Left ventricle myocardium superior (tissue), 1 donor: ENCODE measurements around the gene TMEM47. TPM values are rescaled to one million over a fixed set of nuclear protein-coding genes. Genes with fewer than 3 reads are reported as not detected.

Experiments
- ATAC-seq: fragments of 200-7000 bp; cut with Tn5 transposase; one replicate; pipeline ENCODE4 v1.9.1; 2020; ENCODE audit warnings: mild to moderate bottlenecking, moderate library complexity
- DNase-seq: peaks from one replicate; pipeline ENCODE4 v3.0.0-alpha.2; 2020
- intact Hi-C: fragments of 100-400 bp; cut with micrococcal nuclease; formaldehyde crosslinking; loops from one replicate; pipeline ENCODE4 v1.11.0; 2022
- long read RNA-seq: library from polyadenylated mRNA; unstranded; transcript quantifications from one replicate; pipeline ENCODE4 v2.0.0, GENCODE V29; 2021
- total RNA-seq: library from RNA; stranded (reverse); fragmentation: NEBNext Ultra II Directional; extraction: Animal tissue kit (Norgen Biotek cat#: 25700); gene quantifications from one replicate; pipeline ENCODE4 v1.2.1, GENCODE V29; 2021
- donor health status: DM: no; HTN: yes; CAD: no; lungs with severe emphysema.

Gene TMEM47
- 32.1 TPM for total RNA-seq
- long read RNA-seq, full-length matches to known transcripts = 82 of 91 reads
- long read RNA-seq, partial matches to known transcripts = 2 of 91 reads
- long read RNA-seq, other reads (novel, unspliced or antisense) = 7 of 91 reads

DNA sequence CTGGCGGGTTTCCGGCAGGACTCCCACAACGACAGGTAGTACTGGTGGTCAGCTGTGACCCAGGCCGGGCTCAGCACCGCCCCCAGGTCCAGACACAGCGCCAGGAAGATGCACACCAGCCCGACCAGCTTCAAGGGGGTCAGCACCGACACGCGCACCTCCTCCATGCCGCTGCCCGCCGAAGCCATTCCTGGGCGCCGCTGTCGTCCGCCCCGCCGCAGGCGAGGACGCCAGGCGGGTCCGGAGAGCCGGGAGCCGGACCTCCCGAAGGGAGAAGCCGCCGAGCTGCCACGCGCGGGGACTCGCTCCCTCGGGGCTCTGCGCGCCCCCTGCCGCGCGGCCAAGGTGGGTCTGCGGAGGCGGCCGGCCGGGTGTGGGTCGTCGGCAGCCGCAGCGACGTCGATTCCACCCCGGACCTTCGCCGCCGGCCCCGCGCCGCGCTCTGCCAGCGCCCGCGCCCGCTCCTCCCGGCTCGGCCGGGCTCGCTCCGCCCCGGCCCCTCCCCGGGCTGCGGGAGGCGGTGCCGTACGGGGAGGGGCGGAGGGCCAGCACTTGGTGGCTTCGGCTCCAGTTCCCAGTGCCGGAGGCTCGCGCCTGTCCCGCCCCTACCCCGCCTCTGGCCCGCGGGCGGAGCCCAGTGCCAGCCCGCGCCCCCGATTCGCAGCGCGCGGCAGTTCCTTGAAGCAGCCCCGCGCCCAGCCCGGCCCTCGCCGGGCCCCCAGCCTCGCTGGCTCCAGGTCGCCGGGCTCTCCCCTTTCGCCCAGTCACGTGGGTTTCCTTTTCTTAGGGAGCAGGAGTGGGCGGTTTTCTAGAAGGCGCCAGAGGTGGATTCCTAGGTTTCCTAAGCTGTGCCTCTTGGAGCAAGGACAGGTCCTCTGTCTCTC is at the start of gene TMEM47:
Gene TMEM47 (minus strand): TSS at position 444 of the 884 bp plus-strand sequence. CDS start 256 bp downstream, at position 188.
- DNase-seq (peak; percentile 84), ATAC-seq (peak; percentile 98)
- intact Hi-C loops = no loop called here

DNA sequence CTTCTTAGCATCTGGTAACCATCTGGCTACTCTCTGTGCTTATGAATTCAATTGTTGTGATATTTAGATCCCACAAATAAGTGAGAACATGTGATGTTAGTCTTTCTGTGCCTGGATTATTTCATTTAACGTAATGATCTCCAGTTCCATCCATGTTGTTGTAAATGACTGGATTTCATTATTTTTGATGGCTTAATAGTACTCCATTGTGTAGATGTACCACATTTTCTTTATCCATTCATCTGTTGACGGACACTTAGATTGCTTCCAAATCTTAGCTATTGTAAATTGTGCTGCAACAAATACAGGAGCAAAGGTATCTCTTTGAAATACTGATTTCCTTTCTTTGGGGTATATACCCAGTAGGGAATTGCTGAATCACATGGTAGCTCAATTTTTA is 30.0 kb upstream of the TMEM47 start:
- no peak for ATAC-seq

DNA sequence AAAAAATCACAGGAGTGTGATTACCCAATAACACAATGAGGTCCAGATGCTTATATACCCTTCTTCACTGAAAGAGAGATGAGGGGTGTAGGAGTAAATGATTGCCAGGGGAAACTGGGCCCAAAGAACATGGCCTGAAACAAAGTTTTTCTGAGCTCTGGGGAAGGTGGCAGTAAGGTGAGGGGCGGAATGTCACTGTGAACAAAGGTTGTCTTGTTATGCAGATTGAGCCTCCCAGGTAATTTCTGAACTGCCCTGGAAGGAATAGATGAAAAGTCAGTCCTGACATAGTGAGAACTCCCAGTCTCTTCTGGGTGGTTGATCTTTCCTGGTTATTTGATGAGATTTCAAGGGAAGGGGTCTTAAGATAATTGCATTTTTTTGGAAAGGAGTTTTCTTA is 2.5 kb upstream of the TMEM47 start:
- DNase-seq (no peak), ATAC-seq (no peak)
- intact Hi-C loops = no loop called here

More for the DNA sequence above, 30.0 kb upstream of the TMEM47 start:
- DNase-seq = no peak
- intact Hi-C loops = no loop called here

DNA sequence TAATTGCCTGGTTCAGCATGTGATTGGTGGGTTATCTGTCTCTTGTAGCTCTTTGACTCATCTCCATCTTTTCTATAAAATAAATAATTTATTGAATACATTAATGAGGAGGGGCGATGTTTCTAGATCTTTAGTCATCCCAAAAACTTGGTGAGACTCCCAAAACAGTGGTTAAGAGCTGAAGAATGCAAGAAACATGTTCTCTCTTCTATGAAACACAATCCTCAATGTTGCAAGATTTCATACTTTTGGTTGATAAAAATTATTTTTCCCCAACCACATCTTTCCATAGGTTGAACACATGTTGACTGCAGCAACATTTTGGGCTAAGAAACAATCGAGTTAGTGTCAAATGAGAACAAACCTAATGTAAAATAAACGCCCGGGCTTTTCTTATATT is 1.2 kb upstream of the TMEM47 start:
- intact Hi-C loops = no loop called here
- DNase-seq = no peak
- ATAC-seq = no peak

DNA sequence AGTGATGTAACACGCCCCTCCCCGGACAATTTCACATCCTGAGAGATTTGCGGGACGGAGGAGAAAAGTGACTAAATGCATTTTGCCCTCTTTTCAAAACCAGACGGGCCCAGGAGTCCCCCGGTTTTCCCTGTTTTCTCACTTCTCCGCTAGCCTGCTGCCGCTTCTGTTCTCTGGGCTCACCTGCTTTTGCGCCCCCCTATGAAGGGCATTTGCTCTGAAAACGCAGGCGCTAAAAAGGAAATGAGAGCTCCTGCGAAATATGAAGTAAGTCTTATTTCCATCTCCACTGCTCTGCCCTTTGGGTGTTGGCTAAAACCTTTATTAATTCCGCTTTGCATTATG is 613 bp upstream of the TMEM47 start:
- intact Hi-C loops = no loop called here
- DNase-seq (no peak), ATAC-seq (no peak)

DNA sequence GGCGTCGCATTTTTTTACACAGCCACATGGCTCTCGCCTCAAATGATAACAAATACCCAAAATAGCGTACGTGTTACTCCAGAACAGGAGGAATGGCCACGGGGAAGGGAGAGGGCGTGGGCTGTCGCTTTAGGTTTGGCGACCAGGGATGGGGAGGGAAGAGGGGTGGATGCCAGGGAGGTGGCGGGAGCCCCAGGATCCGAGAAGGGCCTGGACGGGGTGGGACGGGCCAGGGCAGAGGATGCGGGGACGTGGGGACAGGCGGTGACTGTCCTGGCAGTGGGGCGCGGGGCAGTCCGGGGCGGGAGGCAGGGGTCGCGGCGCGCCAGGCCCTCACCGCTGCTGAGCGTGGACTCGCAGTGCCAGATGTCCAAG is 631 bp downstream of the TMEM47 start:
- peak; percentile 31 for DNase-seq
- peak; percentile 13 for ATAC-seq
- intact Hi-C loops = no loop called here

DNA sequence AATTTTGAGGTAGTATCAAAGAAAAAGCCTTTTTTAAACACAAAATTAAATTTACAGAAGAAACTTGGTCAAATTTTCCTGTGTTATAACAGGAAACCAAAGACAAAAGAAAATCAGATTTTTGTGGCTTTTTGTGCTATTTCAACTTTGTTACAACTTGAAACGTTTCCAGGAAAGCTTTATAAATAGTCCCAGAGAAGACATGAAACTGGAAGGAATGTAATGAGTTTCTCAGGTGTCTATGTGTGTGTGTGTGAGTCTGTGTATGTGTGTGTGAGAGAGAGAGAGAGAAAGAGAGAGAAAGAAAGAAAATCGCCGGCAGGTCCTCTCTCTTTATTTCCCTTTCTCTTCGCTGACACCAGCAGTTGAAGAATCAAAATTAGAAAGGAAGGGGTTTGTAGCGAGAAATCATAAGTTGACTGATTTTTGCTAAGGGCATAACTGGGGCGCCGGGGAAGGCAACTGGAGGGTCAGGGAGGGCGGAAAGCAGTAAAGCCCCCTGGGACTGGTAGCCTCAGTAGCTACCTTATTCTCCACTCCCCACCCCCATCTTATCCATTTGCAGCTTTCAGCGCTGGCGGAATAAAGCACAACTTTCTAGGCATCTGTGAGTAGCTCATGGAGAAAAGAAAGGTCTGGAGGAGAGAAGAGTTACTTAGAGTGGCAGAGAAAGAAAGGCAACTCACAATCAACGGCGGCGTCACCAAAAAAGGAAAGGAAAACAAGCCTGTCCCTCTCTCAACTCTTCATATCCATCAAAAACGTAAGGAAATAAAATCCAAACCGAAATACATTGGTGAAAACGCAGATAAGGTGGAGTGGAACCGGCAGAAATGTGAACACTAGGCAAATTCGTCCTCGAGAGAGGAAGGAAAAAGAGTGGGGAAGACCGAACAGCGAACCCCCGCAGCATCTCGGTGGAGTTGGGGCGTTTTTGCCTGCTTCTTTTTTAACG is 1.3 kb downstream of the TMEM47 start:
- intact Hi-C loops = no loop called here
- ATAC-seq = no peak

DNA sequence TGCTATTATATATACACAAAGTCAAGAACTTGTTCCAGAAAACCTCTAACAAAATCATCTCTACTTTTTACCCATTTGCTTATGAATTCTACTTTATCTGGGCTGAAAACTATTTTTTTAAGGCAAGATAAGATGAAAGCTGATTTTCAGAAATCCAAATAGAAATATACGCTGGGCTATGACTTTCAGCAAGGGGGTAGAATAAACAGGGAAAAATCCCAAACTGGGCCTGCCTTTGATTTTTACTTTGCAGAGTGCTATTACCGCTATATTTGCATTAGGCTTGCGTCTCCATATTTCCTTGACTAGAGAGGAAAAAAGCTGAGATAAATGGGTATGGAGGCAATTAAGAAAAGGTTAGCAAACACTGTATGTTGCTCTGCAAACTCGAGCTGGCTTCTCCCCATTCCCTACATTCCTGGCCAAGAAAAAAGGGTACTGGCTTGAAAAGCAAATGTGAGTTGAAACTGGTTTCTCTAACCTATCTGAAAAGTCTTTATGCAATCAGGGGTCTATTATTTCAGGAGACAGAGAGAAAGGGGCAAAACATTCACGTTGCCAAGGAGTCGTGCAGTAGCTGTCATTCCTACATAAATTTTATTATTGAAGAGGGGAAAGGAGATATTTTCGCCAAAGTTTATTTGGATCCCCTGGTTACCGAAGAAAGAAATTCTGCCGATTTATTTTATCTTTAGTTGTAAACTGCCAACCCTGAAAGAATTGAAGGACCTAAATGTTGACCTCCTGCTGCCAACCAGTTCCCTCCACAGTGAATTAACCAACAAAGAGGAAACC is 2.2 kb downstream of the TMEM47 start:
- intact Hi-C loops = no loop called here
- DNase-seq = no peak
- no peak for ATAC-seq

More for the DNA sequence above, 1.3 kb downstream of the TMEM47 start:
- DNase-seq = no peak

DNA sequence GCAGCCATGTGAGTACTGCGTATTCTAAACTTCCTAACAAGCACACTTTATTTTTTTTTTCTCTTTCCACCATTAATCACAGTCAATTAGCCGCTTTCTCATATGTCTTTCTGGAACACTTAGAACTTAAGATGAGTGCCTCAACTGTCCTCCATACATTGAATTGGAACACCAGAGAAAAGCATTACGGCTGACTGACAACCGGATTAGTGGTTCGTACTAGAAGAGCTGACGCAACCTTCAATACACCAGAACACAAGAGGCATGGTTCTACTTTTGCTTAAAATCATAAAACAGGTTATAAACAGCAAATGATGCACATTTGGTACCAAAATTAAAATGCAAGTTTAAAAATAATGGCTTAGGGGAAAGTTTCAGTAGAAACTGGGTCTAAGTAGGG is 3.3 kb downstream of the TMEM47 start:
- DNase-seq = no peak
- intact Hi-C loops = no loop called here
- ATAC-seq = no peak

DNA sequence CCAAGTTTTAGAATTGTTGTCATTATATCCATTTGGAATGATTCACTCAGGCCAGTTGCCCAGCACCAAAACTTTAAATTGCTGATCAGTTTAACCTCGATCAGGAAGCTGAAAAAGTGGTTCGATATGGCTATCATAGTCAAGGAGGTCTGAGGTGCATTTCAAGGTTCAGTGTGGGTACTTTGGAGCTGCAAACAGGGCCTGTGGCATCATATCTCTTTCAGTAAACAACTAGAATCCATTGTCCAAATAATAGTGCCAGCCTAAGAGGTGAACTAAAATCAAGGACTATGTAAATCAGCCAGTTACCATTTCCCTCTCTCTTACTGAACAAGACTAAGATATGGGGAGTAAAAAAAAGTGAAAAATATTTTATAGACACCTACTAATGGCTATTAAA is 14.2 kb downstream of the TMEM47 start:
- intact Hi-C loops = no loop called here
- ATAC-seq = no peak
- no peak for DNase-seq

DNA sequence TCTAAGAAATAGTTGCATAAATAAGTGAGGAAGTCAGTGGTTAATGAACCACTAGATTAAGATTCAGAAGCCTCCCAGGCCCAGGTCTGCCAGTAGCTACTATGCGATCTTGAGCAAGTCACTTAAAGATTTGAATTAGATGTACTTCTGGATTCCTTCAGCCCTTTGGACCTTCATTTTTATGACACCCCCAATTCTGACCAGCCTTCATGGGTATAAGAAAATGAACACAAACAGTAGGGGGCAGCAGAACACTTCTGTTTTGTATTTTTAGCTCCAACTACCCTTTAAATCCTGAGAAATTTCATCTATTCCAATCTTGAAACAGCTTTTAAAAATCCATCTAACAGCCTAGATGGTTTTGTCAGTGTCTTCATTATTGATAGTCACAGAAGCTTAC is 19.0 kb downstream of the TMEM47 start:
- no peak for ATAC-seq
- intact Hi-C loops = no loop called here

DNA sequence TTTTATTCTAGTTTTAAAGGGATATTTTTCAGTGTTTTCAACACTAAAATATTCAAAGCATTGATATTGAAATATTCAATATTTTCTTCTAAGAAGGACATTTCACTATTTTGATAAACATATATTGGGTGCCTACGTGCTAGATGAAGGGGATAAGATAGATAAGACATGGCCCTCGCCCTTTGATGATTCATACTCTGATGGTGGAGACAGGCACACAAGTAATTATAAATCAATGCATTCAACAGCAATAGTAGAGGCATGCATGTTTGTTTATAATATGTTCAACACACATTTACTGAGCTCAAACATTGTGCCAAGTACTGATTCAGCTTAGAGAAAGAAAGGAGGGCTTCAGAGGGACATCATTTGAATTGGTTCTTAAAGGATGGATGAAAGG is 22.7 kb downstream of the TMEM47 start:
- no peak for DNase-seq
- intact Hi-C loops = no loop called here
- no peak for ATAC-seq

More for the DNA sequence above, 19.0 kb downstream of the TMEM47 start:
- DNase-seq = no peak

DNA sequence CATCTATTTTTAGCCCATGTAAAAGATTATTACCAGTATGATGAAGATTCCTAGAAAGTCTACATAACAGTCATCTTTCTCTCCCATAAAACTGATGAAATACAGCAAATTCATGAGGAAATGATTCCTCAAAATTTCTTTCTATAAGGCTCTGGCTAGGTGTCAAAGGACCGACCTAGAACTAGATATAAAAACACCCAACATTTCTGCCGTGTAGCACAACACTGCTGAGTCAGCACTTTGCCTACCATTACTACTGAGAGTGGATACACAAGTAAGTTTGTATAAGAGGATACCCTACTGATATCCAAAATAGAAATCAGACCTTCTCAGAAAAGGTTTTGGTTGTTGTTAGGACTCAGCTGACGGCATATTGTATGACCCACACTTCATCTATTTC is 24.7 kb downstream of the TMEM47 start:
- intact Hi-C loops = no loop called here

DNA sequence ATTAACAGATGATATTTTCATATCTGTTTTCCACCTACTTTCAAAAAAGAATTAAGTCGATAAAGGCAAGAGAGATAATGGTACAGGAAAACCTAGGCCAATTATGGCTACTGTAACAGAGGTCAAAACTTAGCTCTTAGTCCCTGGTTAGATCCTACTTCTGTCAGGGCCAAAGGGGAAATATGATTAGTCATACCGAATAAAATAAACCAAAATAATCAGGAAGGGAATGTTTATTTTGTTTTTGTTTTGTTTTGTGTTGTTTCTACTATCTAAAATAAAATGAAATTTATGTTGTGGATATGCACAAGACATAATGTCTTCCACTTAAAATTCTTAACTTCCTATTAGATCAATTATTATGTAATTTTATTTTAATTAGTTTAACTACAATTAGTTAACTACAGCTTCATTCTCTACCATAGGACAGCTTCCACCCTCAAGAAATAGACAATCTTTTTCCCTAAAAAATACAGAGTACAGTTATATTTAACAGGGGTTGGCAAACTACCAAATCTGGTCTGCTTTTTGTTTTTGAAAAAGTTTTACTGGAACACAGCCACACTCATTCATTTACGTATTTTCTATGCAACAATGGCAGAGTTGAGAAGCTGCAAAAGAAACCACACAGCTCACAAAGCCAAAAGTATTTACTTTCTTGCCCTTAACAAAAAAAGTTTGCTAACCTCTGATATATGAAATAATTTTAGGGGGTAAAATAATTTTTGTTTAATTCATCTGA is 25.4 kb downstream of the TMEM47 start:
- ATAC-seq = peak; percentile 22
- intact Hi-C loops = no loop called here
- no peak for DNase-seq

More for the DNA sequence above, 24.7 kb downstream of the TMEM47 start:
- DNase-seq = no peak
- ATAC-seq = no peak

DNA sequence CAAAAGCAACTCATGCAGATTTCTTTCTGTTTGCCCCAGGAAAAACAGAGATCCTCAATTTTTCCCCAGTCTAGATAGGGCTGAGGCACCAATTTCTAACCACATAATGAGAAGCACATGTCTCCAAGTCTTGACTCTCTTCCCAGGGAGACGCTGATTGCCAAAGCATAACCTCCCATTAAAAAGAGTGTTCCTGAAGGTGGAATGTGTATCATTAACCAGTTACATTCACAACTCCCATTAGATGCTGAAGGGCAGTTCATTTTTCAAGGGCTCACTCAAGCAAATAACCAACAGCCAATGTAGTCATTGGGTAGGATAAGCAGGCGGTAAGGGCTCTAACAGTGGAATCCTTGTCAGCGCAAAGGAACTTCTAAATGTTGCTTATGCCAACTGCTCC is 27.5 kb downstream of the TMEM47 start:
- intact Hi-C loops = no loop called here
- DNase-seq = no peak
- peak; percentile 48 for ATAC-seq

DNA sequence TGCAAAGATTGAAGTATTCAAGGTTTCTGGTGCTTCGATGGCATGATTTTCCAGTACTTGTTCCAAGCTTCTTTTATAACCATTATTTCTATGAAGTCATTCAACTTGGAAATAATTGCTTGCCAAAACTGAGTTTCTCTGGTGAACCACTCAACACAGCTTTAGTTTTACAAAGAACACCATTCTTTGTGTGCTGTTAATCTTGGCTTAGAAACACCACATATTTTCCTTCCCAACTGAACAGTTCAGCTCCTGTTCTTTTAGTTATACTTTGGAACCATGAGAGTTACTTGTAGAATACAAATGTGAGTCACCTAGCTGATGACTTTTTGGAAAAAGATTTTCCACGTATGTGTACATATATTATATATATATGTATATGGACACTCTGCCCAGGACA is 32.7 kb downstream of the TMEM47 start:
- intact Hi-C loops = no loop called here
- DNase-seq (no peak), ATAC-seq (peak; percentile 65)

DNA sequence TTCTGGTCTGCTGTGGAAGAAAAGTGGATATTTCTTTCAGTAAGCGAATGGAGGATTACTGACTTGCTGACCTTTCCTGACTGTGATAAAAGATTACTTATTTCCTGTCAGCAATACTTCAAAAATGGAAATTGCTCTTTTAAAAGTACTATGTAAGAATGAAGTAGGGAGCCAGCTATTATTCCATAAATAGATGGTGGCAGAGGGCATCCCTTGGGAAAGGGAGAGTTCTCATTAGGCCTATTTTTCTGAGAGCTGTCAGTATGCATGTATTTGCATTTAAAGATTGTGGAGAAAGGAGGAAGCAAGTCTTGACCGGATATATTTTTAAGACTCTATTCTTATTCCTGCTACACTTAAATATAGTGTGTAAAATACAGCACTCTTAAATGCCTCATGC is 37.2 kb downstream of the TMEM47 start:
- DNase-seq (no peak), ATAC-seq (no peak)
- intact Hi-C loops = no loop called here

DNA sequence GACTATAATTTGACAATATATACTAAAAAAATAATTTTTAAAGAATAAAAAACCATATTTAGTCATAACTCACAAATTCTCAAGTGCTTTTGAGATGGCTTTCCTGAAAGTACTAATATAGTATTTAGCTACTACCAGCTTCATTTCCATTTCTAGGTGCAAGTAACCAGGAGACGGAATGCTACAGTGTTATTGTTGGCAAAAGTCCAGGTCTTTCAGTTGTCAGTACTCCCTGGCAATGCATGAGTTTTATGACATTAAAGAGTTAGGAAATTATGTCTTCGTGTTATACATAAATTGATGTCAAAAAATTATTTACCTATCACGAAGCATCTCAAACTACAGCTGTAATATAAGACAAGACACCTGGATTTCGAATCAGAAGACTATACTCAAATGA is 45.0 kb downstream of the TMEM47 start:
- DNase-seq = no peak
- intact Hi-C loops = no loop called here
- ATAC-seq = no peak

DNA sequence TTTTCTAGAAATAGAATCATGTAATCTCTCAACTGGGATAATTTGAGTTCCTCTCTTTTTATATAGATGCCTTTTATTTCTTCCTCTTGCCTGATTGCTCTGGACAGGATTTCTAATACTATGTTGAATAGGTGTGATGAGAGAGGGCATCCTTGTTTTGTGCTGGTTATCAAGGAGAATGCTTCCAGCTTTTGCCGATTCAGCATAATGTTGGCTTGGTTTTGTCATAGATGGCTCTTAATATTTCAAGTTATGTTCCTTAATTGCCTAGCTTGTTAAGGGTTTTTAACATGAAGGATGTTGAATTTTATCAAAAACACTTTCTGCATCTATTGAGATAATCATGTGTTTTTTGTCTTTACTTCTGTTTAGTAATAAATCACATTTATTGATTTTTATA is 58.7 kb downstream of the TMEM47 start:
- no peak for DNase-seq
- intact Hi-C loops = no loop called here
- no peak for ATAC-seq
